Measurements from ENCODE around the gene IPCEF1.

The IPCEF1 gene

GRCh38 chr6:154277629-154278017 lies 79.0 kb downstream of the IPCEF1 start:
- ChIA-PET POLR2A (no interaction called here), CTCF (interaction anchor here (0.6 to 2.3 kb wide), 10 partner anchors 12 to 234 kb away, joined by 3 to 25 read pairs (median 3); no protein-coding TSS in a partner anchor)
- no peak for DNase-seq (ENCODE audit: extremely low spot score)
- TF ChIP-seq FOXM1 (IDR thresholded peaks at IDR 0.05; ENCODE audit: borderline replicate concordance): no peak
- TF ChIP-seq LEF1 (IDR thresholded peaks at IDR 0.05; ENCODE audit: borderline replicate concordance): no peak
- no peak for TF ChIP-seq TARDBP (IDR thresholded peaks at IDR 0.05)
- TF ChIP-seq L3MBTL2 (conservative IDR thresholded peaks at IDR 0.05): no peak
- TF ChIP-seq FOXK2 (IDR thresholded peaks at IDR 0.05): no peak
- TF ChIP-seq ELF4 (IDR thresholded peaks at IDR 0.05): no peak

DNA sequence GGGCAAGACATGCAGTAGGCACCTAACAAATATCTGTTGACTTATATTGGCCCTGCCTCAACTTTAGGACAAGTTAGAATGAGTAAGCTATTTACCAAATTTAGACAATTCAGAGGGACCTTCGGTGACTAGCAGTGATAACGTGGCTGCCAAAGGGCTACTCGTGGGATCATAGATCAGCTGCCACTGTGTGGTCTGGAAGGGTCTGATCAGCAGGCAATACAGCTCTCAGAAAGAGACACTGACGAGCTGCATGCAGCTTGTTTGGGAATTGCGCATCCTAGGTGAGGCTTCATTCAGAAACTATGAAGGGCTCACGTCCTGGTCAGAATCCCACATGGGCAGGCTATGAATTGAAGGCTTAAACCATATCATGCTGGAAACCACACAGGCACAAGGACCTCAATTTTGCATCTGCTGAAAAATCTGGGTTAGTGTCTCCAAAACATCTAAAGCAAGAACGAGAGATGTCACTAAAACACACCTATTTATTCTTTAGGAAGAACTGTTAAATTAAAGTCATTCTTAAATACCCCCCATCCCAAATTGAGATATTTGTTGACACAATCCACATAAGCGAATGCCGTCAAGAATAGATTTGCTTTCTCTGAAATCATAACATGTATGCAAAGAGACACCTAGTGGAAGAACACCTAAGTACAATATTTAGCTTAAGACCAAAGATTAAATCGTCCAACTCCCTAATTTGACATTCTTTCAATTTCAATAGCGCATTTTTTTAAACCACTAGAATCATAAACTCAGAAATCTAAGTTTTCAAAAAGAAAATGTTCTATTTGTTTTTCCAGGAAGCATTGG lies 79.6 kb downstream of the IPCEF1 start:
- TF ChIP-seq CTBP1 (IDR thresholded peaks at IDR 0.05; ENCODE audit: borderline replicate concordance) (no peak), FOXM1 (IDR thresholded peaks at IDR 0.05; ENCODE audit: borderline replicate concordance) (no peak), ZNF384 (IDR thresholded peaks at IDR 0.05) (no peak), FOXK2 (IDR thresholded peaks at IDR 0.05) (no peak), ELF4 (IDR thresholded peaks at IDR 0.05) (no peak), TARDBP (IDR thresholded peaks at IDR 0.05) (no peak), PKNOX1 (IDR thresholded peaks at IDR 0.05) (no peak), ARNT (IDR thresholded peaks at IDR 0.05) (no peak), L3MBTL2 (conservative IDR thresholded peaks at IDR 0.05) (no peak), SP1 (IDR thresholded peaks at IDR 0.05) (no peak)
- POLR2A ChIA-PET: no interaction called here
- DNase-seq (ENCODE audit: extremely low spot score): peak; percentile 47
- CTCF ChIA-PET: interaction anchor here (0.5 to 2.3 kb wide), 10 partner anchors 11 to 1140 kb away, joined by 3 to 25 read pairs (median 3); no protein-coding TSS in a partner anchor

DNA sequence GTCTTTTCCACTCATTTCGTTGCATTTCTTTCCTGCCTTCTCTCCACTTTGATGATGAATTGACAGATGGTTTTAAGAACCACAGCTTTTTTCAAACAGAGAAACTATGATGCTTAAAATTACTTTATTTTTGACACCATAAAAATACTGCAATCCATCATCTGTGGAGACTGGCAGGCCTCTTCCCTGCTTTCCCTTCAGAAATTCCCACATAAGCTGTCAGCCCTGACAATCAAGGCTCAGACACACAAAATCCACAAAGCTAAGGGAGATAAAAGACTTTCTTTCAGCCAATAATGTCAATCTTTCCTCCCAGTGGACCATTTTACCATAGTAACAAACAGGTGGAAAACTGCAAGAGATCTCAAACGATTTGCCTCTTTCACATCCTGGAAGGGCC lies 82.4 kb downstream of the IPCEF1 start:
- ChIA-PET CTCF (interaction anchor here (0.6 kb wide), 1 partner anchor 384 kb away, joined by 3 read pairs; no protein-coding TSS in a partner anchor), POLR2A (no interaction called here)
- TF ChIP-seq ELF4 (IDR thresholded peaks at IDR 0.05): no peak
- TF ChIP-seq PKNOX1 (IDR thresholded peaks at IDR 0.05): peak; percentile 18; the same call in 1 of the 2 replicates
- no peak for DNase-seq (ENCODE audit: extremely low spot score)

- no peak for TF ChIP-seq LEF1 (IDR thresholded peaks at IDR 0.05; ENCODE audit: borderline replicate concordance)
- CTCF ChIA-PET: interaction anchor here (0.5 kb wide), 1 partner anchor 335 kb away, joined by 4 read pairs; no protein-coding TSS in a partner anchor
- POLR2A ChIA-PET: no interaction called here
- no peak for DNase-seq (ENCODE audit: extremely low spot score)
These were observed 88.1 kb downstream of the IPCEF1 start for GRCh38 chr6:154268486-154268885.

- no peak for DNase-seq (ENCODE audit: extremely low spot score)
- ChIA-PET POLR2A (no interaction called here), CTCF (no interaction called here)
- TF ChIP-seq TARDBP (IDR thresholded peaks at IDR 0.05): no peak
- no peak for TF ChIP-seq PKNOX1 (IDR thresholded peaks at IDR 0.05)
- TF ChIP-seq CTBP1 (IDR thresholded peaks at IDR 0.05; ENCODE audit: borderline replicate concordance): no peak
- no peak for TF ChIP-seq ARNT (IDR thresholded peaks at IDR 0.05)
- no peak for TF ChIP-seq FOXM1 (IDR thresholded peaks at IDR 0.05; ENCODE audit: borderline replicate concordance)
- no peak for TF ChIP-seq SP1 (IDR thresholded peaks at IDR 0.05)
- no peak for TF ChIP-seq BHLHE40 (IDR thresholded peaks at IDR 0.05; ENCODE audit: borderline replicate concordance)
- no peak for TF ChIP-seq SUZ12 (IDR thresholded peaks at IDR 0.05)
- TF ChIP-seq LEF1 (IDR thresholded peaks at IDR 0.05; ENCODE audit: borderline replicate concordance): no peak
- TF ChIP-seq NFRKB (IDR thresholded peaks at IDR 0.05): no peak
- no peak for TF ChIP-seq FOXK2 (IDR thresholded peaks at IDR 0.05)
- TF ChIP-seq HDGF (IDR thresholded peaks at IDR 0.05; ENCODE audit: borderline replicate concordance): no peak
- no peak for TF ChIP-seq FOXA1 (IDR thresholded peaks at IDR 0.05)
- TF ChIP-seq ZNF384 (IDR thresholded peaks at IDR 0.05): no peak
- TF ChIP-seq ELF4 (IDR thresholded peaks at IDR 0.05): no peak
- TF ChIP-seq L3MBTL2 (conservative IDR thresholded peaks at IDR 0.05): no peak
These were observed 89.0 kb downstream of the IPCEF1 start for GRCh38 chr6:154267508-154268106.

- TF ChIP-seq ELF4 (IDR thresholded peaks at IDR 0.05) (no peak), BHLHE40 (IDR thresholded peaks at IDR 0.05; ENCODE audit: borderline replicate concordance) (no peak), SUZ12 (IDR thresholded peaks at IDR 0.05) (no peak), SP1 (IDR thresholded peaks at IDR 0.05) (no peak), NFRKB (IDR thresholded peaks at IDR 0.05) (no peak), CTBP1 (IDR thresholded peaks at IDR 0.05; ENCODE audit: borderline replicate concordance) (no peak), TARDBP (IDR thresholded peaks at IDR 0.05) (no peak), ZNF384 (IDR thresholded peaks at IDR 0.05) (no peak)
- ChIA-PET POLR2A (no interaction called here), CTCF (interaction anchor here (0.7 kb wide), 2 partner anchors 17 to 1314 kb away, joined by 3 to 4 read pairs; no protein-coding TSS in a partner anchor)
- DNase-seq (ENCODE audit: extremely low spot score): no peak
These were observed 90.0 kb downstream of the IPCEF1 start for GRCh38 chr6:154266560-154267099.
